Right lobe of liver (tissue), 6 donors: Measurements from ENCODE around the gene TNKS2. TPM values are rescaled to one million over a fixed set of nuclear protein-coding genes. Genes with fewer than 3 reads are reported as not detected.

Experiments
- ATAC-seq, 4 donors: fragments of 200-7000 bp; cut with Tn5 transposase; one replicate each; pipeline ENCODE4 v1.9.1; 2020; ENCODE audit warnings: mild to moderate bottlenecking in 4 of 4, moderate library complexity in 4 of 4
- DNase-seq, 3 donors: peaks; one replicate each; pipeline ENCODE4 v3.0.0-alpha.2; 2020
- H3K27ac ChIP-seq, 3 donors: fragments of 200-600 bp; one replicate each; pipeline ENCODE4 v1.8.0; 2022
- H3K27me3 ChIP-seq, 2 donors: fragments of 200-600 bp; one replicate each; pipeline ENCODE4 v1.8.0; 2022
- H3K36me3 ChIP-seq, 4 donors: fragments of 200-600 bp; sonication (generic) in 1 of 4; one replicate each; pipeline versions ENCODE4 v1.5.1 to v1.8.0; 2017 to 2022; ENCODE audit warnings: control low read depth in 1 of 4
- H3K4me1 ChIP-seq, 4 donors: fragments of 200-600 bp; sonication (generic) in 1 of 4; one replicate each; pipeline versions ENCODE4 v1.5.1 to v1.8.0; 2017 to 2022; ENCODE audit warnings: control low read depth in 1 of 4
- H3K4me3 ChIP-seq, 3 donors: fragments of 200-600 bp; one replicate each; pipeline ENCODE4 v1.8.0; 2022
- H3K9me3 ChIP-seq, 4 donors: fragments of 200-600 bp; sonication (generic) in 1 of 4; one replicate each; pipeline versions ENCODE4 v1.5.1 to v1.8.0; 2017 to 2022; ENCODE audit warnings: control low read depth in 1 of 4
- CTCF ChIP-seq, 4 donors: fragments of 200-600 bp in 3 of 4; fragments of 450-650 bp in 1 of 4; IDR thresholded peaks; one replicate each; pipeline versions ENCODE4 v1.5.1 to v1.8.0; 2016 to 2022; ENCODE audit warnings: antibody characterized with exemption in 4 of 4, mild to moderate bottlenecking in 2 of 4
- POLR2A ChIP-seq: fragments of 450-650 bp; IDR thresholded peaks from one replicate; pipeline ENCODE4 v1.6.1; 2017; ENCODE audit warnings: antibody characterized with exemption, mild to moderate bottlenecking
- WGBS: methylation state at CpG from one replicate; pipeline ENCODE4 v1.1.6; 2018; ENCODE audit warnings: low coverage, low lambda C conversion rate; ENCODE audit not compliant: insufficient coverage; ENCODE audit errors: missing lambda C conversion rate; 5-methylcytosine and 5-hydroxymethylcytosine counted together
- intact Hi-C, 2 donors: fragments of 100-400 bp; cut with DNase I; formaldehyde crosslinking; loops; one replicate each; pipeline versions ENCODE4 v1.11.2 to v1.14.1; 2022
- total RNA-seq, 6 experiments: library from RNA; depleted of rRNA in 2 of 6; stranded (reverse); fragments of >200 nt in 2 of 6; fragmentation: NEBNext Ultra II Directional in 3 of 6; extraction: Animal tissue kit (Norgen Biotek cat#: 25700) in 3 of 6; gene quantifications; one replicate each; pipeline versions ENCODE4 v1.1.0 to v1.2.4, GENCODE V29; 2016 to 2023
- donor health status: DM: no; HTN: yes; CAD: no.
- donor health status: DM: no; HTN: no; CAD: no.
- donor health status: DM: no; HTN: no; CAD: no.
- donor health status: DM: no; HTN: yes; CAD: no.
- donor health status: DM: no; HTN: yes; CAD: no.

TNKS2 gene
- total RNA-seq, 6 experiments from 2014 or later = 11.5 to 16.6 (median 15.1) TPM

DNA sequence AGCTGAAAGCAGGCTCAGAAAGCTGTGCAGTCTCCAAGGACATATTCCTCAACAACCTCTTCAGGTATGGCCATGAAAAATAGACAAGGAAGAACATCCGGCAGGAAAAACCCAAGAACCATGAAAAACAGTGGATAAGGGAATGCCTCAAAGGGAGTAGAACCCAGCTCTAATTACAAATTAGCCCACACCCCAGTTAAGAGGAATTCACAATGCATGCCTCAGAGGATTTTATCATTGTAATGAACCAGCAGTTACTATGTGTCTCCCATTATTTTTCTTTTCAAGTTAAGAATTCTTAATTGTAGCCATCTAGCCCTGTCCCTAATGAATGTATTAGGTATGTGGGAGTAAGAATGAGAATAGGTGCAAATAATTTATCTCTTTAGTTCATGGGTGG, 19.7 kb upstream of the TNKS2 start:
- H3K4me3 ChIP-seq = no peak overlapping the region
- H3K36me3 ChIP-seq = no peaks in the 10 kb centered on the region
- DNase-seq = no peak
- TF ChIP-seq CTCF (IDR thresholded peaks at IDR 0.05) = no peak
- no peak for TF ChIP-seq POLR2A
- H3K9me3 ChIP-seq = no peaks in the 10 kb centered on the region
- intact Hi-C loops = no loop called here
- no peaks in the 10 kb centered on the region for H3K27me3 ChIP-seq
- H3K4me1 ChIP-seq = no peaks in the 10 kb centered on the region
- no peak overlapping the region for H3K27ac ChIP-seq
- 86% methylated on average over 1 of the region's 1 CpG for WGBS
- ATAC-seq = no peak

GRCh38 chr10:91779011-91779605, 19.1 kb upstream of the TNKS2 start:
- Histone ChIP-seq H3K4me1 (no peaks in the 10 kb centered on the region), H3K36me3 (no peaks in the 10 kb centered on the region), H3K27ac (no peak overlapping the region), H3K27me3 (no peaks in the 10 kb centered on the region), H3K9me3 (no peaks in the 10 kb centered on the region), H3K4me3 (no peak overlapping the region)
- DNase-seq (no peak), ATAC-seq (no peak)
- TF ChIP-seq CTCF (IDR thresholded peaks at IDR 0.05) = no peak
- no peak for TF ChIP-seq POLR2A
- WGBS = 93% methylated on average over 1 of the region's 1 CpG
- intact Hi-C loops = no loop called here

- 100% methylated on average over 1 of the region's 1 CpG for WGBS
- TF ChIP-seq POLR2A = no peak
- no peak for TF ChIP-seq CTCF (IDR thresholded peaks at IDR 0.05)
- no peak overlapping the region for H3K4me3 ChIP-seq
Observed at GRCh38 chr10:91782539-91782938, 15.7 kb upstream of the TNKS2 start.

DNA sequence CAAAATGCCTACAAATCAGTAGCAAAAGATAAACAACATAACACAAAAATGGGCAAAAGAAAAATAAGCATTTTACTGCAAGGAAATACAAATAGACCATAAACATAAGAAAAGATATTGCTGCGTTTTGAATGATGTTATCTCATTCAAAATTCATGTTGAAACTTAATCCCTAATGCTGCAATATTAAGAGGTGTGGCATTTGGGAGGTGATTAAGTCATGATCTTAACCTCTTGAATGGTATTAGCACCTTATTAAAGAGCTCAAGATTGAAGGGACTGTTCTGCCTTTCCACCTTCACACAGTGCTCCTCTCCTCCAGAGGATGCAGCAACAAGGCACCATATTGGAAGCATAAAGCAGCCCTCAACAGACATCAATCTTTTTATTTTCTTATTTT, 12.4 kb upstream of the TNKS2 start:
- ATAC-seq = no peak

More at GRCh38 chr10:91782539-91782938, 15.7 kb upstream of the TNKS2 start:
- Histone ChIP-seq H3K9me3 (no peaks in the 10 kb centered on the region), H3K27ac (no peak overlapping the region), H3K27me3 (no peaks in the 10 kb centered on the region), H3K4me1 (no peaks in the 10 kb centered on the region), H3K36me3 (no peaks in the 10 kb centered on the region)
- intact Hi-C loops = no loop called here
- DNase-seq = no peak
- no peak for ATAC-seq

More for the DNA sequence above, 12.4 kb upstream of the TNKS2 start:
- DNase-seq = no peak
- H3K27me3 ChIP-seq = no peaks in the 10 kb centered on the region
- intact Hi-C loops = no loop called here
- H3K4me1 ChIP-seq = peaks cover 0 to 4% (median 0%) of the 10 kb centered on the region in 4 donors
- no peak overlapping the region for H3K4me3 ChIP-seq
- H3K36me3 ChIP-seq = no peaks in the 10 kb centered on the region
- WGBS = 80% methylated on average over 1 of the region's 1 CpG
- no peaks in the 10 kb centered on the region for H3K9me3 ChIP-seq
- TF ChIP-seq CTCF (IDR thresholded peaks at IDR 0.05) (no peak), POLR2A (no peak)
- H3K27ac ChIP-seq = no peak overlapping the region
